ENCODE data around the gene VWA2. TPM values are rescaled to one million over a fixed set of nuclear protein-coding genes. Genes with fewer than 3 reads are reported as not detected.

Gene VWA2
- total RNA-seq, 1 experiment from 2014 or later, result 1.6 TPM

- no peaks in the 10 kb centered on the region for H3K4me1 ChIP-seq (ENCODE audit: insufficient read depth, low read length)
- no peaks in the 10 kb centered on the region for H3K79me1 ChIP-seq (ENCODE audit: insufficient read depth, low read depth, low read length, poor library complexity, severe bottlenecking)
- no peaks in the 10 kb centered on the region for H3K27me3 ChIP-seq (ENCODE audit: insufficient read depth, low read length)
- no peaks in the 10 kb centered on the region for H3K23me2 ChIP-seq (ENCODE audit: insufficient read length, low read depth, low read length, poor library complexity, severe bottlenecking)
- H2AFZ ChIP-seq (ENCODE audit: low read length), result no peak overlapping the region
- H2BK5ac ChIP-seq (ENCODE audit: insufficient read length, low read length), result no peak overlapping the region
- H4K91ac ChIP-seq (ENCODE audit: insufficient read length, low read depth, low read length), result no peak overlapping the region
- H3T11ph ChIP-seq (ENCODE audit: low read length), result no peak overlapping the region
- no peak overlapping the region for H3K9ac ChIP-seq (ENCODE audit: extremely low read depth, insufficient read length, low read length)
- Mint-ChIP-seq H3K36me3 (ENCODE audit: insufficient read depth in 1 of 3, low read depth in 3 of 3) (peaks cover 18 to 28% (median 18%) of the 10 kb centered on the region in 3 experiments), H3K4me3 (no peak overlapping the region), H3K27ac (no peak overlapping the region), H3K4me1 (no peaks in the 10 kb centered on the region), H3K27me3 (ENCODE audit: low read depth) (no peaks in the 10 kb centered on the region; the same call in 1 of the 2 replicates), H3K9me3 (peaks cover 15 to 16% of the 10 kb centered on the region in 2 experiments)
- H3K14ac ChIP-seq (ENCODE audit: insufficient read depth, low read length), result no peak overlapping the region
- H3K56ac ChIP-seq (ENCODE audit: insufficient read length, low read depth, low read length), result no peak overlapping the region
- H4K5ac ChIP-seq (ENCODE audit: insufficient read length, low read depth, low read length), result no peak overlapping the region
- H4K20me1 ChIP-seq (ENCODE audit: control insufficient read depth, insufficient read depth, insufficient read length), result no peaks in the 10 kb centered on the region
- H4K8ac ChIP-seq (replicated peaks; ENCODE audit: insufficient read length, low read depth, low read length), result no peak overlapping the region
- H3K27ac ChIP-seq (ENCODE audit: insufficient read length, low read depth, low read length), result no peak overlapping the region
- no peak for DNase-seq
- no peak overlapping the region for H3K4me2 ChIP-seq (ENCODE audit: insufficient read depth, insufficient read length, low read length)
- H2BK15ac ChIP-seq (ENCODE audit: low read depth, low read length), result no peak overlapping the region
- no peak overlapping the region for H2BK12ac ChIP-seq (ENCODE audit: insufficient read length, low read depth, low read length)
- TF ChIP-seq CTCF (conservative IDR thresholded peaks at IDR 0.05), result no peak
- H2AK5ac ChIP-seq (ENCODE audit: insufficient read length, low read length), result no peak overlapping the region
- no CpG with 5 or more reads among the region's 14 CpGs for WGBS (ENCODE audit: extremely low coverage, insufficient read length, low lambda C conversion rate)
- no peak overlapping the region for H2BK120ac ChIP-seq (ENCODE audit: low read depth, low read length, poor library complexity, severe bottlenecking)
- H3K4ac ChIP-seq (ENCODE audit: low read depth, low read length), result no peak overlapping the region
- no peak overlapping the region for H3K18ac ChIP-seq (ENCODE audit: insufficient read length, low read depth, low read length)
- peaks cover 7% of the 10 kb centered on the region for H3K9me3 ChIP-seq (ENCODE audit: control insufficient read depth, low read depth, low read length)
- no peak overlapping the region for H3K23ac ChIP-seq (ENCODE audit: insufficient read length, low read depth, low read length)
- H3K79me2 ChIP-seq (ENCODE audit: insufficient read depth, low read length), result no peaks in the 10 kb centered on the region
- no peak overlapping the region for H2BK20ac ChIP-seq (ENCODE audit: low read depth, low read length, poor library complexity, severe bottlenecking)
Observed at GRCh38 chr10:114297136-114297705, 58.2 kb downstream of the VWA2 start.
